Measurements from ENCODE around the gene RAB13.

DNA sequence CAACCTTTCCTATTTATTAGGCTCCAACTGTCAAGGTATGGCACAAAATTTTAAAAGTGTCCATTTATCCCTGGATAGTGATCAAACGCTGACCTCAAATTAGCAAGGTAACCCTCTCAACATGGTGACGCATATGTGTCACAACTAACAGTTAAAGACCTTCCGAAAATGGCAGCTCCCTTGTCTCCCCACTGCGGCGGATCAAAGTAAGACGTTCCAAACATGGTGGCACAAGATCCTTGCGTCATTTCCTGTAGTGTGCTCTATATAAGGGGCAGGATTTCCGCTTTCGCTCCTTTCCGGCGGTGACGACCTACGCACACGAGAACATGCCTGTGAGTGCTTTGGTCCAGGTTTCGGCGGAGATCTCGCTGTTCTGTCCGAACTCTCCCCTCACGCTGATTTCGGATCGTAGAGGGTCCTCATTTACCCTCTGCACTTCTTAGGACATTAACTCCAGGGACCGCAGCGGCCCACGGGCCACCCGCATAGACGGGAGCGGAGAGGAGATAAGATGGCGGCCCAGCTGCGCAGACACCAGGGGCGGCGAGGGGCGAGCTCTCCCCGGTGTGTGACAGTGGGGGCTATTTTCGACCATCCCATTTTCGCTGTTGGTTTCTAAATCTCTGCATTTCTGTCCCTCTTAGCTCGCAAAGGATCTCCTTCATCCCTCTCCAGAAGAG, 4.5 kb upstream of the RAB13 start, which contains the start of gene RPS27:
- TF ChIP-seq POLR2A (IDR thresholded peaks at IDR 0.05; ENCODE audit: low read depth) (peak; percentile 99), POLR2AphosphoS5 (IDR thresholded peaks at IDR 0.05) (peak; percentile 100)

Measured in esophagus muscularis mucosa (tissue), 2 donors.